HG03066 (cell line): Measurements from ENCODE around the gene LRRN2.

ENCODE experiments used
- ATAC-seq: cut with Tn5 transposase; IDR thresholded peaks from one replicate; pipeline ENCODE4 v1.9.1; 2021; ENCODE audit warnings: low read depth; ENCODE audit not compliant: unreplicated experiment

Gene LRRN2

GRCh38 chr1:204712708-204713430, 27.3 kb upstream of the LRRN2 start:
- no peak for ATAC-seq

- no peak for ATAC-seq
Observed at GRCh38 chr1:204711947-204712701, 26.6 kb upstream of the LRRN2 start.

GRCh38 chr1:204711103-204711946, 25.8 kb upstream of the LRRN2 start:
- ATAC-seq: no peak

GRCh38 chr1:204709960-204710912, 24.7 kb upstream of the LRRN2 start:
- no peak for ATAC-seq

- no peak for ATAC-seq
Observed at GRCh38 chr1:204709021-204709420, 23.5 kb upstream of the LRRN2 start.

- no peak for ATAC-seq
Observed at GRCh38 chr1:204706838-204707509, 21.4 kb upstream of the LRRN2 start.

GRCh38 chr1:204705888-204706837, 20.6 kb upstream of the LRRN2 start:
- ATAC-seq: no peak

- no peak for ATAC-seq
Observed at GRCh38 chr1:204705493-204705811, 19.9 kb upstream of the LRRN2 start.

- ATAC-seq: no peak
Observed at GRCh38 chr1:204704794-204705492, 19.4 kb upstream of the LRRN2 start.

- ATAC-seq: no peak
Observed at GRCh38 chr1:204703826-204704612, 18.5 kb upstream of the LRRN2 start.

- no peak for ATAC-seq
Observed at GRCh38 chr1:204703268-204703664, 17.7 kb upstream of the LRRN2 start.

GRCh38 chr1:204702552-204703267, 17.2 kb upstream of the LRRN2 start:
- ATAC-seq: no peak

GRCh38 chr1:204701229-204701628, 15.7 kb upstream of the LRRN2 start:
- no peak for ATAC-seq

- no peak for ATAC-seq
Observed at GRCh38 chr1:204697893-204698292, 12.4 kb upstream of the LRRN2 start.

GRCh38 chr1:204696606-204697005, 11.1 kb upstream of the LRRN2 start:
- ATAC-seq: no peak

GRCh38 chr1:204695692-204696091, 10.2 kb upstream of the LRRN2 start:
- no peak for ATAC-seq

GRCh38 chr1:204694145-204694544, 8.6 kb upstream of the LRRN2 start:
- ATAC-seq: no peak
